ENCODE data around the gene ANKRD45.

- no peak for TF ChIP-seq CTCF (IDR thresholded peaks at IDR 0.05)
- no peak for TF ChIP-seq EZH2phosphoT487 (IDR thresholded peaks at IDR 0.05)
- TF ChIP-seq EZH2 (IDR thresholded peaks at IDR 0.05): no peak
Observed at GRCh38 chr1:173717238-173717637, 47.6 kb upstream of the ANKRD45 start.
